Common myeloid progenitor, CD34-positive (primary cell): ENCODE results near the gene RADX.
A peak's percentile ranks its signal among the peaks of the same experiment; 100 is the strongest.
"Not testable (repeated sequence)": the region's sequence is repeated elsewhere in the genome, so short reads cannot be mapped to it uniquely, and the experiment has no call there.

Experiments used
- CTCF ChIA-PET: fragments of 350-600 bp; sonication (Branson Sonifier 250); formaldehyde crosslinking; loops from one replicate; lab custom pipeline; 2021; ENCODE audit warnings: antibody characterized with exemption; lab: Charles Lee
- POLR2A ChIA-PET: fragments of 350-600 bp; sonication (Branson Sonifier 250); formaldehyde crosslinking; loops from one replicate; lab custom pipeline; 2021; ENCODE audit warnings: antibody characterized with exemption; lab: Charles Lee
- DNase-seq, 3 donors: peaks; one replicate each; pipeline versions ENCODE4 v3.0.0 to v3.0.0-alpha.2; 2013
- H3K27ac ChIP-seq, 2 experiments: 1 replicate in 1 of 2; 2 replicates in 1 of 2; pipeline ENCODE4 v1.7.0; 2013; ENCODE audit warnings: inconsistent platforms in 2 of 2, low read length in 2 of 2, mild to moderate bottlenecking in 2 of 2, low read depth in 1 of 2, moderate library complexity in 1 of 2; ENCODE audit not compliant: severe bottlenecking in 2 of 2, insufficient read depth in 1 of 2, poor library complexity in 1 of 2
- H3K27me3 ChIP-seq, 5 experiments: replicated peaks in 2 of 5; 1 replicate in 3 of 5; 2 replicates in 2 of 5; pipeline versions ENCODE4 v1.6.1 to v1.7.0; 2013; ENCODE audit warnings: low read length in 4 of 5, mild to moderate bottlenecking in 2 of 5, moderate library complexity in 2 of 5, inconsistent platforms in 1 of 5; ENCODE audit not compliant: insufficient read depth in 5 of 5, control insufficient read depth in 4 of 5
- H3K36me3 ChIP-seq, 4 experiments: 1 replicate in 2 of 4; 2 replicates in 2 of 4; pipeline versions ENCODE4 v1.6.1 to v1.7.0; 2013; ENCODE audit warnings: low read length in 3 of 4, control low read depth in 1 of 4, mild to moderate bottlenecking in 1 of 4; ENCODE audit not compliant: control insufficient read depth in 4 of 4, insufficient read depth in 4 of 4
- H3K4me1 ChIP-seq, 4 experiments: 1 replicate in 3 of 4; 2 replicates in 1 of 4; pipeline versions ENCODE4 v1.6.1 to v1.7.1; 2013; ENCODE audit warnings: low read length in 3 of 4, mild to moderate bottlenecking in 3 of 4, control low read depth in 1 of 4, inconsistent platforms in 1 of 4, moderate library complexity in 1 of 4; ENCODE audit not compliant: control insufficient read depth in 4 of 4, insufficient read depth in 4 of 4; ENCODE audit errors: control extremely low read depth in 1 of 4
- H3K4me3 ChIP-seq, 7 experiments: 1 replicate in 4 of 7; 2 replicates in 3 of 7; pipeline versions ENCODE4 v1.5.1 to v1.7.0; 2013; ENCODE audit warnings: mild to moderate bottlenecking in 7 of 7, low read length in 6 of 7, moderate library complexity in 6 of 7, inconsistent platforms in 2 of 7, low read depth in 2 of 7, control low read depth in 1 of 7; ENCODE audit not compliant: insufficient read depth in 4 of 7, control insufficient read depth in 1 of 7; ENCODE audit errors: extremely low read depth in 1 of 7
- H3K9me3 ChIP-seq, 5 experiments: 1 replicate in 4 of 5; 2 replicates in 1 of 5; pipeline versions ENCODE4 v1.6.1 to v1.7.1; 2013; ENCODE audit warnings: low read length in 4 of 5, mild to moderate bottlenecking in 2 of 5, inconsistent platforms in 1 of 5, low read depth in 1 of 5, moderate library complexity in 1 of 5; ENCODE audit not compliant: control insufficient read depth in 4 of 5, insufficient read depth in 2 of 5; ENCODE audit errors: control extremely low read depth in 1 of 5
- WGBS: methylation state at CpG from one replicate; pipeline ENCODE4 v1.1.5; 2013; ENCODE audit not compliant: insufficient coverage; 5-methylcytosine and 5-hydroxymethylcytosine counted together

The RADX gene

DNA sequence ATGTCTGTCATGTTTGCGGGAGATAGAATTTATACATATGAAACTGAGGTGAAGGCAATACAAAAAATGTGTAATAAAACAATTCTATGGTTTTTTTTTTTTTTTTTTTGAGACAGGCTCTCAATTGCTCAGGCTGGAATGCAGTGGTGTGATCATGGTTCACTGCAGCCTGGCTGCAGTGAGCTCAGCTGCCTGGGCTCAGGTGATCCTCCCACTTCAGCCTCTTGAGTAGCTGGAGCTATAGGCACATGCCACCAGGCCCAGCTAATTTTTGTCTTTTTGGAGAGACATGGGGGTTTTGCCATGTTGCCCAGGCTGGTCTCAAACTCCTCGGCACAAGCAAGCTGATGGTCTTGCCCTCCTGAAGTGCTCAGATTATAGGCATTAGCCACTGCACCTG, 10.1 kb downstream of the RADX start:
- H3K9me3 ChIP-seq, result no peaks in the 10 kb centered on the region
- ChIA-PET POLR2A (no interaction called here), CTCF (interaction anchor here (5.0 kb wide), 1 partner anchor 141 kb away, joined by 33 read pairs; no protein-coding TSS in a partner anchor)
- WGBS, result 100% methylated on average over 1 of the region's 2 CpGs
- peaks cover 0 to 3% (median 0%) of the 10 kb centered on the region in 5 experiments for H3K27me3 ChIP-seq
- no peaks in the 10 kb centered on the region for H3K36me3 ChIP-seq
- H3K27ac ChIP-seq, result no peak overlapping the region
- H3K4me1 ChIP-seq, result no peaks in the 10 kb centered on the region
- DNase-seq, result no peak
- H3K4me3 ChIP-seq, result no peak overlapping the region

DNA sequence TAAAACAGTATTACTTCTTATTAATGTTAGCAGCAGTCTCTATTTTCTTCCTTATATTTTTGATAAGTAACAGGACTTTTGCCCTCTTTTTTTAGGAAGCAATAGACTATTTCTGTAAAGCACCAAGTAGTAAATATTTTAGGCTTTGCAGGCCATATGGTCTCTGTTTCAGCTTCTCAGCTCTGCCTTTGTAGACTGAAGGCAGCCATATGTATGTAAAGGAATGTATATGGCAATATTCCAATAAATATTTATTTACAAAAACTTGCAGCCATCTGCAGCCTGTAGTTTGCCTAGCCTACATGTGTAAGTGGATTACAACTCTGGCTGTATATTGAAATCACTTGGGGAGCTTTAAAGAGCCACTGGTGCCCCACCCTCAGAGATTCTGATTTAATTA, 15.0 kb downstream of the RADX start:
- H3K4me1 ChIP-seq, result no peaks in the 10 kb centered on the region
- POLR2A ChIA-PET, result no interaction called here

DNA sequence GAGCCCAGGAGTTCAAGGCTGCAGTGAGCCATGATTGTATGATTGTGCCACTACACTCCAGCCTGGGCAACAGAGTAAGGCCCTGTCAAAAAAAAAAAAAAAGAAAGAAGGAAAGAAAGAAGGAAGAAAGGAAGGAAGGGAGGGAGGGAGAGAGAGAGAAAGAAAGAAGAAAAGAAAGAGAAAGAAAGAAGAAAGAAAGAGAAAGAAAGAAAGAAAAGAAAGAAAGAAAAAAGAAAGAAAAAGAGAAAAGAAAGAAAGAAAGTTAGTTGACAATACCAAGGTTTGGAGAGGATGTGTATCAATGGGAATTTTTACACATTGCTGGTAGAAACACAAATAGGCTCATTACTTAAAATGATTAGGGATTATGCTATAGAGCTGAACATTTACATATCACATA, 19.8 kb downstream of the RADX start:
- no peak for DNase-seq
- CTCF ChIA-PET, result no interaction called here
- POLR2A ChIA-PET, result no interaction called here

More for the DNA sequence above, 15.0 kb downstream of the RADX start:
- Histone ChIP-seq H3K27ac (no peak overlapping the region), H3K4me3 (no peak overlapping the region), H3K36me3 (no peaks in the 10 kb centered on the region), H3K27me3 (peaks cover 0 to 3% (median 0%) of the 10 kb centered on the region in 5 experiments), H3K9me3 (no peaks in the 10 kb centered on the region)
- CTCF ChIA-PET, result no interaction called here
- DNase-seq, result no peak

DNA sequence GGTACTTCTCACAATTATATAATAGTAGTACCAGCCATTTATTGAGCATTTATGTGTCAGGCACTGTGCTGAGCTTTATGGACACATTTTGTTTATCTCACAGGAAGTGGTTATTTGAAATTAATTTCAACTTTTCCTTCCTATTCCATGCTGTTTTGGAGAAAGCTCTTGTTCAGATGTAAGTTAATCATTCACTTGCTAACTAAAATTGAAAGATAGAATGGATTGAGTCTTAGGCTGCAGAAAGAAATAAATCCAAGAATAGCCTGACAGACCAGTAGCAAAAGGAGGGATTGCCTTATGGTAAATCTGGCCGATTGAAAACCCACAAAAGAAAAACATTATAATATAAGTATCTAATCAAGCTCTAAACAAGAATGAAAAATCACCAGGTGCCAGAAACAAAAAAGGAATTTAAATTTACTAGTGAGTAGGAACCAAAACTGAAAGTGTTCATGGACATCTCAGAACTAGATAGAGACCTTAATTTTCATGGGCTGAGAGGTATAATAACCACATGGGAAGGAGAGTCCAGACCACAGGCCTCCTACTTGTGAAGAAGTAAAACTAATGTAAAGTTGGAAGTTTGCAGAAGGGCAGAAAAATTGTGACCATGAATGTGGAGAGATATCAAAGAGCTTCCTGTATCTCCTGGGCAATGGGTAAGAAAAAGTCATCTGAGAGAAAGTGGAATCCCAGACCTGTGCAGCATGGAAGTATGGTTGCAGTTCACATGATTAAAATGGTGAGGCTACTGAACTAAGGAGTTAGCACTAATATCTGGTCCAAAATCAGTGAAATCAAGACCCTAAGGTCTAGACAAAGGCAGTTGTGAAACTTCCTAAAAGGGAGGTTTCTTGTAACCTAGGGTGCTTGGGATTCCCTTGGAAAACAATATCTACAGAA, 38.0 kb downstream of the RADX start:
- POLR2A ChIA-PET, result no interaction called here
- WGBS, result no CpG with 5 or more reads among the region's 1 CpG
- H3K4me1 ChIP-seq, result peaks cover 0 to 2% (median 0%) of the 10 kb centered on the region in 4 experiments
- H3K4me3 ChIP-seq, result no peak overlapping the region
- CTCF ChIA-PET, result no interaction called here
- no peaks in the 10 kb centered on the region for H3K36me3 ChIP-seq
- no peaks in the 10 kb centered on the region for H3K9me3 ChIP-seq
- no peaks in the 10 kb centered on the region for H3K27me3 ChIP-seq
- DNase-seq, result peak in 2 of 3 donors; percentile 35 to 42
- no peak overlapping the region for H3K27ac ChIP-seq

More for the DNA sequence above, 19.8 kb downstream of the RADX start:
- Histone ChIP-seq H3K27ac (no peak overlapping the region), H3K4me3 (no peak overlapping the region), H3K27me3 (no peaks in the 10 kb centered on the region), H3K9me3 (no peaks in the 10 kb centered on the region), H3K36me3 (no peaks in the 10 kb centered on the region), H3K4me1 (no peaks in the 10 kb centered on the region)

DNA sequence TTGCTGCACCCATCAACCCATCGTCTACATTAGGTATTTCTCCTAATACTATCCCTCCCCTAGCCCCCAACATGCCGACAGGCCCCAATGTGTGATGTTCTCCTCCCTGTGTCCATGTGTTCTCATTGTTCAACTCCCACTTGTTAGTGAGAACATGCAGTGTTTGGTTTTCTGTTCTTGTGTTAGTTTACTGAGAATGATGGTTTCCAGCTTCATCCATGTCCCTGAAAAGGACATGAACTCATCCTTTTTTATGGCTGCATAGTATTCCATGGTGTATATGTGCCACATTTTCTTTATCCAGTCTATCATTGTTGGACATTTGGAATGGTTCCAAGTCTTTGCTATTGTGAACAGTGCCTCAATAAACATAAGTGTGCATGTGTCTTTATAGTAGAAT, 41.8 kb downstream of the RADX start:
- not testable (repeated sequence) for DNase-seq

DNA sequence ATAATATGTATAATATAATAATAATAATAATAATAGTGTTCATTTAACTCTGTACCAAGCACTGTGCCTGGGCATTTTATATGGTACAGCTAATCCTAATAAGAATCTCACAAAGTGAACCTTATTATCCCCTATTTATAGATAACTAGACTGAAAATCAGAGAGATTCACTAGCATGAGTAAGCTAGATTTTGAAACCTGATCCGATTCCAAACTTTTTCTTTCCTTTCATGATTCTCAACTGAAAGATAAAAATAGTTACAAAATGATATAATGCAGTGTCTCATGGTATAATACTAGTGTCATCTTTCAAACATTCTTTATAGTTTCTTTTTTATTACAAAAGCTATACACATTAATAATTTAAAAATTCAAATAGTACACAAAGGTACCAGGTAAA, 58.9 kb downstream of the RADX start:
- no CpG with 5 or more reads among the region's 1 CpG for whole genome bisulfite sequencing
- no peaks in the 10 kb centered on the region for H3K4me1 ChIP-seq
- no peak overlapping the region for H3K4me3 ChIP-seq
- DNase-seq, result no peak
- no peaks in the 10 kb centered on the region for H3K9me3 ChIP-seq
- ChIA-PET CTCF (no interaction called here), POLR2A (no interaction called here)
- H3K36me3 ChIP-seq, result no peaks in the 10 kb centered on the region
- no peaks in the 10 kb centered on the region for H3K27me3 ChIP-seq
- H3K27ac ChIP-seq, result no peak overlapping the region

More for the DNA sequence above, 41.8 kb downstream of the RADX start:
- H3K27me3 ChIP-seq, H3K4me1 ChIP-seq, H3K27ac ChIP-seq, CTCF ChIA-PET, H3K36me3 ChIP-seq, POLR2A ChIA-PET, H3K9me3 ChIP-seq, H3K4me3 ChIP-seq: not testable (repeated sequence)
- no CpG with 5 or more reads among the region's 2 CpGs for WGBS

DNA sequence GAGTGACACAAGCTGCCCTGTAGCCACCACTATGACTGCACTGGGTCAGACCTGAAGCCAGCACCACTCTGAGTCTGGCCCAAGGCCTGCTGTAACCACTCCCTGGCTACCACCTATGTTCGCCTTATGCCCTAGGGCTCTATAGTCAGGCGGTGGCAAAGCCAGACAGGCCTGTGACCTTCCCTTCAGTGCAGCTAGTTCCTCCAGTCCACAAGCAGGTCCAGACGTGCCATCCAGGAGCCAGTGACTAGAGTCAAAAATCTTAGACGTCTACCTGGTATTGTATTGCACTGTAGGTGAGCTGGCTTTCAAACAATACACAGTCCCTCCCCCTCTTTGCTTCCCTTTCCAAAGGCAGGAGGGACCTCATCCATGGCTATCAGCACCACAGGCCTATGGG, 60.7 kb downstream of the RADX start:
- DNase-seq, result no peak
- POLR2A ChIA-PET, result no interaction called here
- Histone ChIP-seq H3K36me3 (no peaks in the 10 kb centered on the region), H3K4me1 (no peaks in the 10 kb centered on the region), H3K9me3 (no peaks in the 10 kb centered on the region), H3K27ac (no peak overlapping the region), H3K4me3 (no peak overlapping the region), H3K27me3 (no peaks in the 10 kb centered on the region)
- CTCF ChIA-PET, result no interaction called here
- WGBS, result 72% methylated on average over 4 of the region's 4 CpGs
